NCI-H345 treated with DMSO at 0.1 percent for 48 hours (cell line): Measurements from ENCODE around the gene BUB3.

ENCODE experiments used
- DNase-seq: peaks from one replicate; lab custom pipeline; 2025; ENCODE audit not compliant: unreplicated experiment; lab: John Stamatoyannopoulos, UW

The BUB3 gene

GRCh38 chr10:123140983-123141390 lies 13.2 kb upstream of the BUB3 start:
- no peak for DNase-seq

- DNase-seq, result no peak
These were observed 12.2 kb upstream of the BUB3 start for GRCh38 chr10:123141791-123142700.

- DNase-seq, result no peak
These were observed 11.5 kb upstream of the BUB3 start for GRCh38 chr10:123142701-123143161.

- no peak for DNase-seq
These were observed 10.9 kb upstream of the BUB3 start for GRCh38 chr10:123143162-123143824.

GRCh38 chr10:123143825-123144168 lies 10.4 kb upstream of the BUB3 start:
- no peak for DNase-seq

- DNase-seq, result no peak
These were observed 9.3 kb upstream of the BUB3 start for GRCh38 chr10:123144697-123145541.

- no peak for DNase-seq
These were observed 8.6 kb upstream of the BUB3 start for GRCh38 chr10:123145542-123146012.

- DNase-seq, result no peak
These were observed 7.9 kb upstream of the BUB3 start for GRCh38 chr10:123146013-123146893.

- no peak for DNase-seq
These were observed 7.1 kb upstream of the BUB3 start for GRCh38 chr10:123146894-123147634.

- DNase-seq, result no peak
These were observed 6.4 kb upstream of the BUB3 start, which contains the start of gene HMX2 for GRCh38 chr10:123147635-123148413. Gene HMX2 (plus strand): TSS chr10:123148136. CDS start chr10:123148379, 243 bp downstream.

- DNase-seq, result no peak
These were observed 5.6 kb upstream of the BUB3 start for GRCh38 chr10:123148414-123149161.

- DNase-seq, result no peak
These were observed 5.0 kb upstream of the BUB3 start for GRCh38 chr10:123149162-123149567.

- DNase-seq, result no peak
These were observed 4.5 kb upstream of the BUB3 start for GRCh38 chr10:123149568-123150270.

- no peak for DNase-seq
These were observed 3.8 kb upstream of the BUB3 start for GRCh38 chr10:123150271-123150985.

- DNase-seq, result no peak
These were observed 3.0 kb upstream of the BUB3 start for GRCh38 chr10:123150986-123151736.

- no peak for DNase-seq
These were observed 2.5 kb upstream of the BUB3 start for GRCh38 chr10:123151737-123152135.
